ENCODE results near the gene SRGAP1.

SRGAP1 gene

GRCh38 chr12:63937378-63938316 lies 93.1 kb downstream of the SRGAP1 start:
- no peak for DNase-seq (ENCODE audit: low read depth)

DNA sequence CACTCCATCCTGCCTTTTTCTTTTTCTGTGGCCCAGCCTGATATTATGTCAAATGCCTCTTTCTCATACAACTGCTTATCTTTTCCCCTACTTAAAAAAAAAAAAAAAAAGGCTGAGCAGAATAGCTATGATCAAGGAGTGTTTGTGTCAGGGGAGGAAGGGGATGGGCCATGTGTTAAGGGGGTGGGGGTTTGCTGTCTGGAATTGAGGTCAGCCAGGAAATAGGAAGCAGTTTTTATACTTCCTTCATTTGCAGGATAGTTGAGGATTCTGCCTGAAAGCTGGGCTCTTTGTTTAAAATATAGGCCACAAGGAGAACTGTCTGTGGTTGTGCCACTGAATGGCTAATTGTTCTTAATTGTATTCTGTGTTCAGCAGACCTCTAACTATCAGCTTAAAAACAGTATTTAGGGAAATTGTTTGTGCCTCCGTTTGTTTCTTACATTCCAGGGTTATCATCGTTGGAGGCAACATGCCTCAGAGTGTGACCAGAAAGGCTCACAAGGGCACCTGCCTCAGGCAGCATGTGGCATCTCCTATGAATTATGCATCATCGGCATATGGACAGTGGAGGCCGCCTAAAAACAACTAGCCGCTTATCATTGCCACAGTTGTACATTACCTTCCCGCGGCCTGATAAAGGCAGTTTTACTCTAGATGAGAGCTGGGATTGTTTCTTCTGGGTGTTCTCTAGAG lies 96.0 kb downstream of the SRGAP1 start:
- DNase-seq (ENCODE audit: low read depth) = no peak

DNA sequence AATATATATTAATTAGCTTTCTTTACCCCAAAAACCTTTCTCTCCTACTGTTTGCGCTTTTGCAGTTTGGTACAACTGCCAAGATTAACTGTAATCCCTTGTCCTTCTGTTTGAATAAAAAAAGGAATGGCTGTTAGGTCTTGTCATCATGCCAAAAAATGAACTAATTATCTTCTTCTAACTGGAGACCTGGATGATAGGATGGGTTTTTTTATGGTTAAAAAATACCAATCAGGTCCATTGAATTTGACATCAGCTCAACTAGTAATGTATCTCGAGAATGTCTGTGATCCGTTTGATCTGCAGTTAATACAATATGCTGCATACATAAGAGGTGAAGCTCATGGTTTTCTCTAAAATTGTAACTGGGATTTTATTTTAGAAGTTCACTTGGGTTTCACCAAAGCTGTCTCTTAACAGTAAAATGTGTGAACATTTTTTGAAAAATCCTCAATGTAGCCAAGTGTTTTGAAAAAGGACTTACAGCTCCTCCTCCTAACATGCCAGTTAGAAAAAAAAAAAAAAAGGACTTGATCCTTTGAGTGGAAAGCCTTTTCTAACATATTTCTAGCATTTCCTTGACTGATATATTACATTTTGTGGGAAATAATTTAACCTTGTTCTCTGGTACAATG lies 96.8 kb downstream of the SRGAP1 start:
- DNase-seq (ENCODE audit: low read depth) = no peak

DNA sequence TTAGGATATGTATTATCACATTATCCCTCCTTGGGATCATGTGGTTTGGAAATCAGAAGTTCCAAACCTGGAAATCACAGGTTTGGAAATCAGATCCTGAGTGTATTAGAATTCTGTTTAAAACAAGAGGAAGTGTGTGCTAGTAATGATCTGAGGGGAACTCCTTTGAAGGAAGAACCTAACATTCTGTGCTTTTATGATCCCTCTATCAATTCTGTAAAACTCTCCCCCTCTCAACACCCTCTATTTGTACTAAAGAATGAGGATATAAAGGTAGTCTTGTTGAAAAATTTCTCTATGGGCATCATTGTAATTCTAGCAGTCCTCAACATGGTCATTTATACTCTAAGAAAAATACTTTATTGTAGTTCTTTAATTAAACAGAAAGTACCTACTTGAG lies 97.4 kb downstream of the SRGAP1 start:
- no peak for DNase-seq (ENCODE audit: low read depth)

- no peak for DNase-seq (ENCODE audit: low read depth)
These were observed 98.2 kb downstream of the SRGAP1 start for GRCh38 chr12:63942464-63943241.

DNA sequence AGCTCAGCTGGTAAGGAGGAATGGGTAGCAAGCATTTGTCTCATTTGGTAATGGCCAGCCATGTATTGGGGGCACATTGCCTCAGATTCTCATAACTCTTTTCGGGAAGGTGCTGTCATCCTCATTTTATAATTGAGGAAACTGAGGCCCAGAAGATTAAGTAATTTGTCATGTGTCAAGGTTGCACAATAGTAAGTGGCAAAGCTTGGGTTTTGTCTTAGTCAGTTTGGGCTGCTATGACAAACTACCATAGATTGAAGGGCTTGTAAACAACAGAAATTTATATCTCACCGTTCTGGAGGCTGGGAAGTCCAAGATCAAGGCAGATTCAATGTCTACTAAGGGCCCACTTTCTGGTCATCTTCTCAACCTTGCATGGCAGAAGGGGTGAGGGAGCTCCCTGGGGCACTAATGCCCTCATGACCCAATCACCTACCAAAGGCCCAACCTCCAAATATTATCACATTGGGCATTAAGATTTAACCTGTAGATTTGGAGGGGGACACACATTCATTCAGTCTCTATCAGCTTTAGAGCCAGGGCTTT lies 99.6 kb downstream of the SRGAP1 start:
- DNase-seq (ENCODE audit: low read depth) = no peak

- DNase-seq (ENCODE audit: low read depth) = no peak
These were observed 100.2 kb downstream of the SRGAP1 start for GRCh38 chr12:63944586-63945228.

DNA sequence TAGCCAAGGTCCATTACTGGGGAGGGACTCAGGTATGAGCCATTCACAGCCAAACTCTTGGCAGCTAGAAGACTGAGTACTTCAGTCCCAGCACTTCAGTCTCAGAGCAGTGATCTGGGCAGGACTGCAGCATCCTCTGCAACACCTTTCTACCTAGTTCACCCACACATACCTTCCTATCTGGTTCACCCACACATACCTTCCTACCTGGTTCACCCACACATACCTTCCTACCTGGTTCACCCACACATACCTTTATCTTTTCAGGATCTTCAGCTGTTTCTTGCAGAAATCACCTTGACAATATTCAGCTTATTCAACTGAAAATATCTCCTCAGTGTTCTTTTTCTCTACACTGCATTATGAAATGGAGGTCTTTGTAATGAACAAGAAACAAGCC lies 101.3 kb downstream of the SRGAP1 start:
- no peak for DNase-seq (ENCODE audit: low read depth)

DNA sequence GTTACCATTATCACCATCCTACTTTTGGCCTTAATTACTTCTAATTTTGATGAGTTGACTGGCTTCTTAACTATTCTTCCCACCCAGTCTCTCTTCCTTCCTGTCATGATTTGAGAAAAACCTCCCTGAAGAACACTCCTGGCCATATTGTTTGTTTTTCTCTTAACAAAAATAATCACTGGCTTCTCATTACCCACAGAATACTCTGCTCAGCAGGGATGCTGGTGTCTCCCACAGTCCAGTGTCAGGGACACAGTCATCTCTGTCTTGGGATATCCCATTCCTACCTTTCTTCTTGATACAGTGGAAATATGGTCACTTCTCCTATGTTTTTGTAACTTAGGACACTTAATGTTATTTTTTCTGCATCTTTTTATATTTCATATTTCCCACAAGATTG lies 103.7 kb downstream of the SRGAP1 start:
- no peak for DNase-seq (ENCODE audit: low read depth)

GRCh38 chr12:63949902-63950301 lies 105.4 kb downstream of the SRGAP1 start:
- DNase-seq (ENCODE audit: low read depth) = no peak

GRCh38 chr12:63952995-63953394 lies 108.5 kb downstream of the SRGAP1 start:
- DNase-seq (ENCODE audit: low read depth) = no peak

DNA sequence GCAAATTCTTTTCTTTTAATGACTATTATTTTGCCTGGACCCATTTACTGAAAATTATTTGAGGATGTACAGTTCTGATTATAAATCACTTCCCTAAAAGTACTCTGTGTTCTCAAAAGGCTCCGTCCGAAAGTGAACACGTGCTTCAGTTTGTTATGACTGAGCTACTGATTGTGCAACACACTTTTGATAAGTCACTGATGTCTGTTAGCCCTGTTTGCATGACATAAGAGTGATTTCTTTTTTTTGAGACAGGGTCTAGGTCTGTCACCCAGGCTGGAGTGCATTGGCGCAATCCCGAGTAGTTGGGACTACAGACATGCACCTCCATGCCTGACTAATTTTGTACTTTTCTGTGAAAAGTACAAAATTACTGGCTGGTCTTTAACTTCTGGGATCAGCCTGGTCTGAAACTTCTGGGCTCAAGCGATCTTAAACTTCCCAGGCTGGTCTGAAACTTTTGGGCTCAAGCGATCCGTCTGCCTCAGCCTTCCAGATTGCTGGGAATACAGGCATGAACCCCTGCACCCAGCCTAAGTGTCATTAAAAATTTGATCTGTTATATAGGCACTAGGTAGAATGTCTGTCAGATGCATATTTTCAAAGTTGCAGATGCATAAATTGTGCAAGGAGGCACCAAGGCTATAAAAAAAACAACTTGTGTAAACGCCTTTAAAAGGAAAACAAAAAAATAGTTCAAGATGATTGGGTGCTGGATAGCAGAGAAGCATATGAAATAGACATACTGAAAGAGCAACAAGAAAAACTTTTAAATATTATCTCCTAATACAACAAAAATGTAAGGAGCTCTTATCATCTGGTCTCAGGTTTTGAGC lies 111.5 kb downstream of the SRGAP1 start:
- no peak for DNase-seq (ENCODE audit: low read depth)

DNA sequence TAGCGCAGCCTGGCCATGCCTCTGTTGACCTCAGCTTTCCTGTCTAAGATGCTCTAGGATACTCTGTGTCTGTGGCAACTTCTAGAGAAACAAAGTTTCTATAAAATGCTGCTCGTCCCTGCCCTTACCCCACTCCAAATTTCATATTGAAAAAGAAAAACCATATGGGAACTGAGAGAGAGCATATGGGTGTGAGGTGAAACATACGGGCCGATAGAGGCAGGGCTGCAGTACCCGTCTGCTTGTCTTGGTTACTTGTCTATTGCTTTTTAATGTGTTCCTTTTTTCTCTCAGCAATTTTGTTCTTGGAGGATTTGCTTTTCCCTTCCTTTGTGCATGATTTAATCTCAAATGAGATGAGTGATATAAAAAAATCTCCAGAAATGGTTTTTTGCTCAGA lies 113.0 kb downstream of the SRGAP1 start:
- no peak for DNase-seq (ENCODE audit: low read depth)

- DNase-seq (ENCODE audit: low read depth) = no peak
These were observed 114.5 kb downstream of the SRGAP1 start for GRCh38 chr12:63958876-63959580.

DNA sequence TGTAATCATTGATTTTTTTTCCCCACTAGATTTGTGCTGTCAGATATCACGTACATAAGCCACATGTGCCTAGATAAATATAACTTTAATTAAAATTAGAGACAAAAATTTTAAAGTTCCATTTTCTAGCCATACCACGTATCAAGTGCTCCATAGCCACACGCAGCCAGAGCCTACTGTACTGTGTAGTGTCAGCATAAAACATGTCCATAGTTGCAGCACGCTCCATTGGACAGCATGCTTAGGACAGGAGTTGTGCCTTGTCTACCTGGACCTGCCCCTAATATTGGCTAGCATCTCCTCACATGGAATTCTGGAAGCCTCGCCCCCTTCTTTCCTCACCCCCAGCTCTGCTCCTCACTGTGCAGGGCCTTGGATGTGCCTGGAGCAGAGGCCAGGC lies 116.5 kb downstream of the SRGAP1 start:
- DNase-seq (ENCODE audit: low read depth) = no peak

DNA sequence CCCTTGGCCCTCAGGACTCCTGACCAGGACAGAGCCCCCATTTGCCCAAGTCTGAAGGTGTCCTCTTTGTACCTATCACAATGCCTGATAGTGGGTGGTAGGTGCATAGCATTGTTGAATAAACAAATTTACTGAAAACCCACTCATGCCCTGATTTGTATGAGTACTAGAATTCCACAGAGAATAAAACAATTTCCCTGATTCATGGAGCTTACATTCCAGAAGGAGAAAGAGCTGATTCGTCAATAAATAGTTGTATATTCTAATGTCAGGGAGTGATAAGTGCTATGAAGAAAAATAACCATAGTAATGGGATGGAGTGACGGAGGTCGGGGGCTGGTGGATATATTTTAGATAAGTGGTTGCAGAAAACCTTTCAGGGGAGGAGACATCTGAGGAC lies 117.0 kb downstream of the SRGAP1 start:
- no peak for DNase-seq (ENCODE audit: low read depth)

DNA sequence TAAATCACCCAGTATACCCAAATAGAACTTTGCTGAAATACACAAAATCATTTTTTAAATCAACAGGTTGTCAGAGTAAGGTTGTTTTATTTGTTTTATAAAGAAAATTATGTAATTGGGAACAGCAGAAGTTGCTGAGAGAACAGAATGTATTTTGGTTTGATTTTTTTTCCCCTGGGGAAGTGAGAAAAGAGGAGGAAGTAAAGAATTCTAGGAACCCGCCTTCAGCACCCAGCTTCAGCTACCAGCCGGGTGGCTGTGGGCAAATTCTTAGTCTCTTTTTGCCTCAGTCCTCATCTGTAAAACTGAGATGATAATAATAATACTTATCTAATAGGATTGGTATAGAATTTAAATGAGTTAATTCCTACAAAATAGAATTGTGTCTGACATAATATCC lies 119.4 kb downstream of the SRGAP1 start:
- DNase-seq (ENCODE audit: low read depth) = no peak

DNA sequence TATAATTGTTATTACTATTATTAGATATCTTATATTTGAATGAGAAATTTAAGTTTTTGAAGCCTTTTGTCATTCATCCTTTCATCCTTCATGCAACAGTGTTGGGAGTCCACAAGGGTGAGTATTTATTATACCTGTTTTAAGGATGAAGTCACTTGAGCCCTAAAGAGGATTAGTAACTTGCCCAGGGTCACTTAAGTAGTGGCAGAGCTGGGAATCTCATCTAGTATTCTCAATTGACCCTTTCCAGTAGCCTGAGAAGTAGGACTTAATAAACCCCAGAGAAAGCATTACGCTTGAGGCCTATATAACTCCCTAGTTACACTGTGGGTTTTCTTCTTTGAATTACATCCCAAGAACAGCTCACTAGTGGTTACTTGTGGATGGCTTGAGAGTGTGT lies 119.8 kb downstream of the SRGAP1 start:
- DNase-seq (ENCODE audit: low read depth) = no peak

DNA sequence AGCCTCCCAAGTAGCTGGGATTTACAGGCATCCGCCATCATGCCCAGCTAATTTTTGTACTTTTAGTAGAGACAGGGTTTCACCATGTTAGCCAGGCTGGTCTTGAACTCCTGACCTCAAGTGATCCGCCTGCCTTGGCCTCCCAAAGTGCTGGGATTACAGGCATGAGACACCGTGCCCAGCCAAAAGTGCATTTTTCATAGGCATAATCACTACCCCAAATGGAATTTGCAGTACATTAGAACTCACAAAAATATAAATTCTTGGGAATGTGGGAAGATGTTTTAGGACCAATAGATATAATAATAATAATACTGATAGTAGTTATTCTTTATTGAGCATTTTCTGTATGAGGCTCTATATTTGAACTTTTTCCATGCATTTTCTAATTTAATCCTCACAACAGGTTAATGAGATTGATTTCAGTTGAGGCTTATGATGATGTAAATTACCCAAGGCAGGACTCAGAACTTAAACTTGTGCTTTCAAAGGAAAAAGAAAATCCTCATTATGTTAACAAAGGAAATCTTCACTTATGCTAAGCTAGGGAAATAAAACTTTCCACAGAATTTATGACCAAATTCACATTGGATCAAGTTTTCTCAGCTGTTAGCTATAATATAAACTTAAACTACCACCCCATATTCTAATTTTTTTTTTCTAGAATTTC lies 121.6 kb downstream of the SRGAP1 start:
- DNase-seq (ENCODE audit: low read depth) = no peak

Measured in activated gamma-delta T cell treated with anti-CD3 and anti-CD28 coated beads, Interleukin-2, amount 50 U/mL, for 16 hours (primary cell).